SK-N-SH (cell line): ENCODE data around the gene TEAD3.

ENCODE experiments used
- CHD2 ChIP-seq: fragments of 150-350 bp; IDR thresholded peaks from 2 replicates; pipeline ENCODE4 v1.6.1; 2018; ENCODE audit warnings: low read length; ENCODE audit not compliant: partially characterized antibody
- RAD21 ChIP-seq: IDR thresholded peaks from 2 replicates; pipeline ENCODE4 v1.6.1; 2012; ENCODE audit warnings: mild to moderate bottlenecking, low read length
- TCF12 ChIP-seq: IDR thresholded peaks from 2 replicates; pipeline ENCODE4 v1.4.0; 2012
- YY1 ChIP-seq: IDR thresholded peaks from 2 replicates; pipeline ENCODE4 v1.4.0; 2012; ENCODE audit warnings: low read depth, mild to moderate bottlenecking
- TF ChIP-seq, protein P1 (sequence below): fragments of 200-600 bp; sonication (generic); IDR thresholded peaks from 2 replicates; pipeline ENCODE4 v1.6.1; 2017; ENCODE audit warnings: antibody characterized with exemption, mild to moderate bottlenecking, moderate library complexity
- TF ChIP-seq, protein P2 (sequence below): IDR thresholded peaks from 2 replicates; pipeline ENCODE4; 2012
- TF ChIP-seq, protein P3 (sequence below): fragments of 150-350 bp; IDR thresholded peaks from 2 replicates; pipeline ENCODE4 v1.6.1; 2017; ENCODE audit warnings: antibody characterized with exemption, low read length, low read depth, borderline replicate concordance

DNA sequence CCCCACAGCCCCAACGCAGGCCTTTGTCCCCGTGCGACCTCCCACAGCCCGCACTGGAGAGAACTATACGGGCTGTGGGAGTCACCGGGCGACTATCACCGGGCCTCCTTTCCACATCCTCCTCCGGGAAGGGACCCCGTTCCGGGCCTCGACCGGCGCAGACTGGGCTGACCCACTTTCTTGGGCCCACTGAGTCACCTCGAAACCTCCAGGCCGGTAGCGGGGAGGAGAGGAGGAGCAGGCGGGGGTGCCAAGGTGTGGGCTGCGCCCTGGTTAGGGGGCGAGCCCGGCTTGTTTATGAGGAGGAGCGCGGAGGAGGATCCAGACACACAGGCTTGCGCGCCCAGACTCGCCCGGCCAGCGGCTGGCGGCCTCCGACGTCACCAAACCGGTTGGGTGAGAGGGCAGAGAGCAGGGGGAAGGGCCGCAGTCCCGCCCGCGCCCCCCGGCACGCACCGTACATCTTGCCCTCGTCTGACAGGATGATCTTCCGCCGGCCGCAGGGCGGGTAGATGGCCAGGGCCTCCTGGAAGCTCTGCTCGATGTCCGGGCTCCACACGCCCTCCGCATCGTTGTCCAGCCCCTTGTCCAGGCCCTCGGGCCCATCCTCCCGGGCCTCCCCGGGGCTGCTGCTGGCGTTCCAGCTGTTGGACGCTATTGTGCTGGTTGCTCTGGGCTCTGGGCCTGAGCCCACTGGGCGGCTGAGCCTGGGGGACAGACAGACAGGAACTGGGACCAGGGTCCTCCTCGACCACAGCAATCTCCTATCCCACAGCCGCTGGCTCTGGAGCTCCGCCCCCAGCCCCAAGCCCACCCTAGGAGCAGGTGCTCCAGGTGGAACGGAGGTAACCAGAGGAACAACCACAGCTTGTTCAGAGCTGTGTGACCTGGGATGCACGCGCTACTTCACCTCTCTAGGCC, 10.6 kb downstream of the TEAD3 start:
- TF ChIP-seq, protein P1, sequence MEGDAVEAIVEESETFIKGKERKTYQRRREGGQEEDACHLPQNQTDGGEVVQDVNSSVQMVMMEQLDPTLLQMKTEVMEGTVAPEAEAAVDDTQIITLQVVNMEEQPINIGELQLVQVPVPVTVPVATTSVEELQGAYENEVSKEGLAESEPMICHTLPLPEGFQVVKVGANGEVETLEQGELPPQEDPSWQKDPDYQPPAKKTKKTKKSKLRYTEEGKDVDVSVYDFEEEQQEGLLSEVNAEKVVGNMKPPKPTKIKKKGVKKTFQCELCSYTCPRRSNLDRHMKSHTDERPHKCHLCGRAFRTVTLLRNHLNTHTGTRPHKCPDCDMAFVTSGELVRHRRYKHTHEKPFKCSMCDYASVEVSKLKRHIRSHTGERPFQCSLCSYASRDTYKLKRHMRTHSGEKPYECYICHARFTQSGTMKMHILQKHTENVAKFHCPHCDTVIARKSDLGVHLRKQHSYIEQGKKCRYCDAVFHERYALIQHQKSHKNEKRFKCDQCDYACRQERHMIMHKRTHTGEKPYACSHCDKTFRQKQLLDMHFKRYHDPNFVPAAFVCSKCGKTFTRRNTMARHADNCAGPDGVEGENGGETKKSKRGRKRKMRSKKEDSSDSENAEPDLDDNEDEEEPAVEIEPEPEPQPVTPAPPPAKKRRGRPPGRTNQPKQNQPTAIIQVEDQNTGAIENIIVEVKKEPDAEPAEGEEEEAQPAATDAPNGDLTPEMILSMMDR = no peak
- no peak for TF ChIP-seq YY1
- no peak for TF ChIP-seq RAD21
- TF ChIP-seq, protein P2, sequence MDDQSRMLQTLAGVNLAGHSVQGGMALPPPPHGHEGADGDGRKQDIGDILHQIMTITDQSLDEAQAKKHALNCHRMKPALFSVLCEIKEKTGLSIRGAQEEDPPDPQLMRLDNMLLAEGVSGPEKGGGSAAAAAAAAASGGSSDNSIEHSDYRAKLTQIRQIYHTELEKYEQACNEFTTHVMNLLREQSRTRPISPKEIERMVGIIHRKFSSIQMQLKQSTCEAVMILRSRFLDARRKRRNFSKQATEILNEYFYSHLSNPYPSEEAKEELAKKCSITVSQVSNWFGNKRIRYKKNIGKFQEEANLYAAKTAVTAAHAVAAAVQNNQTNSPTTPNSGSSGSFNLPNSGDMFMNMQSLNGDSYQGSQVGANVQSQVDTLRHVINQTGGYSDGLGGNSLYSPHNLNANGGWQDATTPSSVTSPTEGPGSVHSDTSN = no peak
- no peak for TF ChIP-seq CHD2
- TF ChIP-seq, protein P3, sequence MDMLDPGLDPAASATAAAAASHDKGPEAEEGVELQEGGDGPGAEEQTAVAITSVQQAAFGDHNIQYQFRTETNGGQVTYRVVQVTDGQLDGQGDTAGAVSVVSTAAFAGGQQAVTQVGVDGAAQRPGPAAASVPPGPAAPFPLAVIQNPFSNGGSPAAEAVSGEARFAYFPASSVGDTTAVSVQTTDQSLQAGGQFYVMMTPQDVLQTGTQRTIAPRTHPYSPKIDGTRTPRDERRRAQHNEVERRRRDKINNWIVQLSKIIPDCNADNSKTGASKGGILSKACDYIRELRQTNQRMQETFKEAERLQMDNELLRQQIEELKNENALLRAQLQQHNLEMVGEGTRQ = no peak
- no peak for TF ChIP-seq TCF12
